Right cardiac atrium (tissue), 5 donors: Measurements from ENCODE around the gene ZC3H12C. TPM values are rescaled to one million over a fixed set of nuclear protein-coding genes. Genes with fewer than 3 reads are reported as not detected.
A peak's percentile ranks its signal among the peaks of the same experiment; 100 is the strongest.

ENCODE experiments used
- ATAC-seq, 2 donors: fragments of 200-7000 bp; cut with Tn5 transposase; one replicate each; pipeline versions ENCODE4 v1.8.0 to v1.9.1; 2020; ENCODE audit warnings: moderate library complexity in 2 of 2, mild to moderate bottlenecking in 1 of 2
- DNase-seq, 3 donors: peaks; one replicate each; pipeline ENCODE4 v3.0.0-alpha.2; 2020
- H3K27ac ChIP-seq: one replicate; pipeline ENCODE4 v1.5.1; 2013; ENCODE audit warnings: mild to moderate bottlenecking, low read length, control low read depth, moderate library complexity
- H3K27me3 ChIP-seq: one replicate; pipeline ENCODE4 v1.6.1; 2013; ENCODE audit not compliant: control insufficient read depth, insufficient read depth
- H3K4me1 ChIP-seq: one replicate; pipeline ENCODE4 v1.6.1; 2013; ENCODE audit warnings: low read length; ENCODE audit not compliant: control insufficient read depth, insufficient read depth
- H3K4me3 ChIP-seq: one replicate; pipeline ENCODE4 v1.5.1; 2013; ENCODE audit warnings: low read length, control low read depth
- H3K9me3 ChIP-seq: one replicate; pipeline ENCODE4 v1.6.1; 2013; ENCODE audit warnings: low read length; ENCODE audit not compliant: control insufficient read depth
- WGBS: extraction: QIAGEN DNeasy Blood & Tissue Kit; methylation state at CpG from one replicate; pipeline ENCODE4 v1.1.7; 2013; 5-methylcytosine and 5-hydroxymethylcytosine counted together
- intact Hi-C, 4 donors: fragments of 100-400 bp; cut with DNase I; formaldehyde crosslinking; loops; one replicate each; pipeline versions ENCODE4 v1.11.0 to v1.14.0; 2022 to 2023
- polyA plus RNA-seq: library from polyadenylated mRNA; stranded (reverse); fragments of 200-250 nt; gene quantifications from one replicate; pipeline ENCODE4 v1.2.3, GENCODE V29; 2013
- total RNA-seq, 4 donors: library from RNA; stranded (reverse); fragmentation: NEBNext Ultra II Directional; extraction: Animal tissue kit (Norgen Biotek cat#: 25700); gene quantifications; one replicate each; pipeline ENCODE4 v1.2.1, GENCODE V29; 2021
- donor health status: healthy with polysubstance abuse.
- donor health status: DM: no; HTN: yes; CAD: no.
- donor health status: DM: no; HTN: no; CAD: no.
- donor health status: DM: no; HTN: yes; CAD: no; lungs with severe emphysema.
- donor health status: DM: yes; HTN: yes; CAD: no.

ZC3H12C gene
- total and polyA plus RNA-seq, 5 donors = 3.0 to 17.2 (median 13.7) TPM

- 73% methylated on average over 5 of the region's 5 CpGs for WGBS
- no peak for DNase-seq
- intact Hi-C loops = loop anchor here in 3 of 4 donors (5.0 to 10.0 kb wide), 3 partner anchors 135 to 142 kb away; no protein-coding TSS in a partner anchor
Measured at GRCh38 chr11:110089617-110090282, 3.4 kb upstream of the ZC3H12C start.

GRCh38 chr11:110090466-110091026 lies 2.6 kb upstream of the ZC3H12C start:
- DNase-seq (no peak), ATAC-seq (no peak)
- Histone ChIP-seq H3K9me3 (no peaks in the 10 kb centered on the region), H3K27me3 (no peaks in the 10 kb centered on the region), H3K4me1 (peaks cover 1% of the 10 kb centered on the region), H3K4me3 (no peak overlapping the region), H3K27ac (no peak overlapping the region)
- WGBS = 94% methylated on average over 6 of the region's 6 CpGs
- intact Hi-C loops = loop anchor here in 3 of 4 donors (5.0 to 10.0 kb wide), 3 partner anchors 136 to 143 kb away; no protein-coding TSS in a partner anchor

More at GRCh38 chr11:110089617-110090282, 3.4 kb upstream of the ZC3H12C start:
- no peak overlapping the region for H3K4me3 ChIP-seq
- no peaks in the 10 kb centered on the region for H3K9me3 ChIP-seq
- H3K27me3 ChIP-seq = no peaks in the 10 kb centered on the region
- peaks cover 1% of the 10 kb centered on the region for H3K4me1 ChIP-seq
- no peak overlapping the region for H3K27ac ChIP-seq
- ATAC-seq = no peak

- Histone ChIP-seq H3K27me3 (no peaks in the 10 kb centered on the region), H3K4me3 (peak overlapping the region; percentile 85), H3K27ac (peak overlapping the region; percentile 95), H3K9me3 (no peaks in the 10 kb centered on the region), H3K4me1 (no peaks in the 10 kb centered on the region)
- intact Hi-C loops = loop anchor here in 3 of 4 donors (5.0 to 10.0 kb wide), 3 partner anchors 137 to 145 kb away; no protein-coding TSS in a partner anchor
- WGBS = 24% methylated on average over 11 of the region's 11 CpGs
- no peak for DNase-seq
- ATAC-seq = no peak
Measured at GRCh38 chr11:110092111-110092514, 1.1 kb upstream of the ZC3H12C start.

GRCh38 chr11:110093407-110094297 lies 460 bp downstream of the ZC3H12C start:
- ATAC-seq = peak; percentile 71 to 74
- Histone ChIP-seq H3K27ac (peak overlapping the region; percentile 83), H3K27me3 (no peaks in the 10 kb centered on the region), H3K4me3 (peak overlapping the region; percentile 85), H3K9me3 (no peaks in the 10 kb centered on the region), H3K4me1 (no peaks in the 10 kb centered on the region)
- intact Hi-C loops = loop anchor here in 3 of 4 donors (5.0 to 10.0 kb wide), 3 partner anchors 139 to 146 kb away; no protein-coding TSS in a partner anchor
- DNase-seq = peak; percentile 68 to 88 (median 85)
- WGBS = under 1% methylated on average over 80 of the region's 80 CpGs

GRCh38 chr11:110094298-110095285 lies 1.4 kb downstream of the ZC3H12C start:
- 37% methylated on average over 9 of the region's 9 CpGs for WGBS
- Histone ChIP-seq H3K27me3 (no peaks in the 10 kb centered on the region), H3K27ac (no peak overlapping the region), H3K9me3 (no peaks in the 10 kb centered on the region), H3K4me1 (no peaks in the 10 kb centered on the region), H3K4me3 (peak overlapping the region; percentile 85)
- intact Hi-C loops = loop anchor here in 3 of 4 donors (5.0 to 10.0 kb wide), 3 partner anchors 140 to 147 kb away; no protein-coding TSS in a partner anchor
- ATAC-seq (no peak), DNase-seq (no peak)

GRCh38 chr11:110095554-110095953 lies 2.4 kb downstream of the ZC3H12C start:
- no peak overlapping the region for H3K4me3 ChIP-seq
- no peaks in the 10 kb centered on the region for H3K27me3 ChIP-seq
- ATAC-seq (no peak), DNase-seq (no peak)
- intact Hi-C loops = loop anchor here in 1 of 4 donors (10.0 kb wide), 1 partner anchor 141 kb away; no protein-coding TSS in a partner anchor
- WGBS = 78% methylated on average over 5 of the region's 5 CpGs
- H3K9me3 ChIP-seq = no peaks in the 10 kb centered on the region
- no peak overlapping the region for H3K27ac ChIP-seq
- no peaks in the 10 kb centered on the region for H3K4me1 ChIP-seq

GRCh38 chr11:110096496-110096895 lies 3.3 kb downstream of the ZC3H12C start:
- 83% methylated on average over 5 of the region's 5 CpGs for WGBS
- Histone ChIP-seq H3K27me3 (no peaks in the 10 kb centered on the region), H3K4me3 (no peak overlapping the region), H3K9me3 (no peaks in the 10 kb centered on the region), H3K27ac (no peak overlapping the region), H3K4me1 (no peaks in the 10 kb centered on the region)
- no peak for ATAC-seq
- intact Hi-C loops = loop anchor here in 1 of 4 donors (10.0 kb wide), 1 partner anchor 142 kb away; no protein-coding TSS in a partner anchor
- no peak for DNase-seq

GRCh38 chr11:110097459-110098012 lies 4.3 kb downstream of the ZC3H12C start:
- Histone ChIP-seq H3K4me1 (no peaks in the 10 kb centered on the region), H3K9me3 (no peaks in the 10 kb centered on the region), H3K27me3 (no peaks in the 10 kb centered on the region), H3K4me3 (no peak overlapping the region), H3K27ac (no peak overlapping the region)
- intact Hi-C loops = loop anchor here in 1 of 4 donors (10.0 kb wide), 1 partner anchor 143 kb away; no protein-coding TSS in a partner anchor
- 90% methylated on average over 5 of the region's 5 CpGs for WGBS
- no peak for ATAC-seq
- no peak for DNase-seq

- Histone ChIP-seq H3K4me1 (no peaks in the 10 kb centered on the region), H3K4me3 (no peak overlapping the region), H3K9me3 (no peaks in the 10 kb centered on the region), H3K27me3 (no peaks in the 10 kb centered on the region), H3K27ac (no peak overlapping the region)
- intact Hi-C loops = loop anchor here in 1 of 4 donors (10.0 kb wide), 1 partner anchor 144 kb away; no protein-coding TSS in a partner anchor
- DNase-seq (no peak), ATAC-seq (no peak)
- WGBS = 86% methylated on average over 1 of the region's 1 CpG
Measured at GRCh38 chr11:110098645-110099044, 5.5 kb downstream of the ZC3H12C start.
